Neural cell (in vitro differentiated cells): ENCODE results near the gene FECH. TPM values are rescaled to one million over a fixed set of nuclear protein-coding genes. Genes with fewer than 3 reads are reported as not detected.

Experiments used
- H2AFZ ChIP-seq: fragments of 200-600, 300-800 bp; sonication (generic), shearing (Covaris generic); 2 replicates; pipeline ENCODE4 v1.6.0; 2014; ENCODE audit warnings: low read depth, mild to moderate bottlenecking, antibody characterized with exemption, low read length, moderate library complexity
- H3F3A ChIP-seq: fragments of 200-600 bp; shearing (Covaris generic); 2 replicates; pipeline ENCODE4 v1.6.1; 2016; ENCODE audit warnings: mild to moderate bottlenecking, moderate library complexity, mixed read lengths, antibody characterized with exemption, low read length; ENCODE audit not compliant: insufficient read depth, poor library complexity, severe bottlenecking
- H3K27ac ChIP-seq: fragments of 200-600, 300-800 bp; sonication (generic), shearing (Covaris generic); 2 replicates; pipeline ENCODE4 v1.5.1; 2014; ENCODE audit warnings: mild to moderate bottlenecking, low read length, moderate library complexity
- H3K27me3 ChIP-seq: fragments of 300-800, 200-600 bp; sonication (generic), shearing (Covaris generic); 2 replicates; pipeline ENCODE4 v1.6.0; 2014; ENCODE audit warnings: mild to moderate bottlenecking, low read depth, low read length, moderate library complexity; ENCODE audit not compliant: insufficient read depth
- H3K36me3 ChIP-seq: fragments of 300-800, 200-600 bp; sonication (generic), shearing (Covaris generic); 2 replicates; pipeline ENCODE4 v1.5.1; 2014; ENCODE audit warnings: mild to moderate bottlenecking, antibody characterized with exemption, low read length, moderate library complexity; ENCODE audit not compliant: insufficient read depth
- H3K4me2 ChIP-seq: fragments of 300-800, 200-600 bp; sonication (generic), shearing (Covaris generic); 2 replicates; pipeline ENCODE4 v1.6.0; 2014; ENCODE audit warnings: mild to moderate bottlenecking, low read length
- H3K4me3 ChIP-seq: fragments of 300-800, 200-600 bp; sonication (generic), shearing (Covaris generic); 2 replicates; pipeline ENCODE4 v1.5.1; 2014; ENCODE audit warnings: mild to moderate bottlenecking, low read length, moderate library complexity
- H3K79me2 ChIP-seq: fragments of 200-600 bp; shearing (Covaris generic); replicated peaks from 2 replicates; pipeline ENCODE4 v1.6.0; 2014; ENCODE audit warnings: mild to moderate bottlenecking, low read length, moderate library complexity; ENCODE audit not compliant: insufficient read depth
- H3K9ac ChIP-seq: fragments of 300-800, 200-600 bp; sonication (generic), shearing (Covaris generic); 2 replicates; pipeline ENCODE4 v1.6.1; 2016; ENCODE audit warnings: mild to moderate bottlenecking, low read length, mixed read lengths
- H3K9me2 ChIP-seq: fragments of 200-600 bp; shearing (Covaris generic); 2 replicates; pipeline ENCODE4 v1.6.1; 2016; ENCODE audit warnings: mild to moderate bottlenecking, low read length, mixed read lengths; ENCODE audit not compliant: insufficient read depth
- H3K9me3 ChIP-seq: fragments of 200-600, 300-800 bp; sonication (generic), shearing (Covaris generic); 2 replicates; pipeline ENCODE4 v1.6.1; 2016; ENCODE audit warnings: mild to moderate bottlenecking, mixed run types, low read length, moderate library complexity, mixed read lengths
- H4K20me1 ChIP-seq: fragments of 200-600 bp; shearing (Covaris generic); 2 replicates; pipeline ENCODE4 v1.6.1; 2016; ENCODE audit warnings: mild to moderate bottlenecking, mixed run types; ENCODE audit not compliant: insufficient read depth
- EP300 ChIP-seq: fragments of 450-650 bp; conservative IDR thresholded peaks from 2 replicates; pipeline ENCODE4 v1.6.1; 2014; ENCODE audit warnings: antibody characterized with exemption, mild to moderate bottlenecking, moderate library complexity; ENCODE audit not compliant: poor library complexity, severe bottlenecking
- EZH2 ChIP-seq: fragments of 200-600, 300-800 bp; shearing (Covaris generic), sonication (generic); IDR thresholded peaks from 2 replicates; pipeline ENCODE4 v1.6.1; 2014; ENCODE audit warnings: antibody characterized with exemption, low read length, borderline replicate concordance, mild to moderate bottlenecking; ENCODE audit not compliant: insufficient read depth, poor library complexity, severe bottlenecking
- MXI1 ChIP-seq: fragments of 450-650 bp; conservative IDR thresholded peaks from 2 replicates; pipeline ENCODE4 v1.6.1; 2014; ENCODE audit warnings: antibody characterized with exemption, mild to moderate bottlenecking; ENCODE audit not compliant: poor library complexity, severe bottlenecking
- POLR2AphosphoS5 ChIP-seq: IDR thresholded peaks from 2 replicates; pipeline ENCODE4 v1.6.1; 2012
- RAD21 ChIP-seq: fragments of 450-650 bp; conservative IDR thresholded peaks from 2 replicates; pipeline ENCODE4 v1.6.1; 2014; ENCODE audit warnings: antibody characterized with exemption, mild to moderate bottlenecking, moderate library complexity
- SMC3 ChIP-seq: fragments of 450-650 bp; conservative IDR thresholded peaks from 2 replicates; pipeline ENCODE4 v1.6.1; 2014; ENCODE audit warnings: antibody characterized with exemption, mild to moderate bottlenecking, moderate library complexity; ENCODE audit not compliant: poor library complexity
- TAF1 ChIP-seq: IDR thresholded peaks from 2 replicates; pipeline ENCODE4 v1.6.1; 2012; ENCODE audit warnings: low read depth
- polyA plus RNA-seq: library from polyadenylated mRNA; depleted of rRNA; stranded (reverse); fragments of >200 nt; gene quantifications from 2 replicates; pipeline ENCODE4 v1.2.3, GENCODE V29; 2014
- TF ChIP-seq, protein P1 (sequence below): IDR thresholded peaks from 2 replicates; pipeline ENCODE4 v1.6.1; 2012; ENCODE audit warnings: borderline replicate concordance
- TF ChIP-seq, protein P2 (sequence below): fragments of 450-650 bp; IDR thresholded peaks from 2 replicates; pipeline ENCODE4 v1.5.1; 2014; ENCODE audit warnings: antibody characterized with exemption, mild to moderate bottlenecking, moderate library complexity; ENCODE audit not compliant: poor library complexity, severe bottlenecking

FECH gene
- polyA plus RNA-seq, 1 donor from 2014 or later = 17.1 TPM

DNA sequence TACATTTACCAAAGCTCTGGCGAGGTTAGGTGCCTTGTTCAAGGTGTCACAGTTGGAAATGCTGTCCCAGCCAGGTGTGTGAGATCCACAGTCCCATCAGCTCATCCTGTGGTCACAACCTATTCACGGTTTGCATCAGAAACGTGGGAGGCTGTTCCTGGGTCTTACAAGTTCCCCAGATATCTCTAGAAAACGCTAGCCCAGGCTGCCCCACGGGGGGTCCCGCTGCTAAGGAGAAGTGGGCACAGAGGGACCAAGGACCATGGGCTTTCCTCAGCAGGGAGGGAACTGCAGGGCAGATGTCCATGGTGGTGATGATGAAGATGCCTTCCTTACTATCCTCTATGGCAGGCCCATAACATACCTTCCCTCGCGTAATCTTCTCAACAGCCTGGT lies 649 bp downstream of the FECH start:
- H3K27me3 ChIP-seq = no peaks in the 10 kb centered on the region
- H3F3A ChIP-seq = peaks cover 4% of the 10 kb centered on the region
- TF ChIP-seq TAF1 (no peak), SMC3 (no peak), RAD21 (no peak), MXI1 (no peak), EP300 (no peak), EZH2 (no peak), POLR2AphosphoS5 (no peak)
- TF ChIP-seq, protein P1, sequence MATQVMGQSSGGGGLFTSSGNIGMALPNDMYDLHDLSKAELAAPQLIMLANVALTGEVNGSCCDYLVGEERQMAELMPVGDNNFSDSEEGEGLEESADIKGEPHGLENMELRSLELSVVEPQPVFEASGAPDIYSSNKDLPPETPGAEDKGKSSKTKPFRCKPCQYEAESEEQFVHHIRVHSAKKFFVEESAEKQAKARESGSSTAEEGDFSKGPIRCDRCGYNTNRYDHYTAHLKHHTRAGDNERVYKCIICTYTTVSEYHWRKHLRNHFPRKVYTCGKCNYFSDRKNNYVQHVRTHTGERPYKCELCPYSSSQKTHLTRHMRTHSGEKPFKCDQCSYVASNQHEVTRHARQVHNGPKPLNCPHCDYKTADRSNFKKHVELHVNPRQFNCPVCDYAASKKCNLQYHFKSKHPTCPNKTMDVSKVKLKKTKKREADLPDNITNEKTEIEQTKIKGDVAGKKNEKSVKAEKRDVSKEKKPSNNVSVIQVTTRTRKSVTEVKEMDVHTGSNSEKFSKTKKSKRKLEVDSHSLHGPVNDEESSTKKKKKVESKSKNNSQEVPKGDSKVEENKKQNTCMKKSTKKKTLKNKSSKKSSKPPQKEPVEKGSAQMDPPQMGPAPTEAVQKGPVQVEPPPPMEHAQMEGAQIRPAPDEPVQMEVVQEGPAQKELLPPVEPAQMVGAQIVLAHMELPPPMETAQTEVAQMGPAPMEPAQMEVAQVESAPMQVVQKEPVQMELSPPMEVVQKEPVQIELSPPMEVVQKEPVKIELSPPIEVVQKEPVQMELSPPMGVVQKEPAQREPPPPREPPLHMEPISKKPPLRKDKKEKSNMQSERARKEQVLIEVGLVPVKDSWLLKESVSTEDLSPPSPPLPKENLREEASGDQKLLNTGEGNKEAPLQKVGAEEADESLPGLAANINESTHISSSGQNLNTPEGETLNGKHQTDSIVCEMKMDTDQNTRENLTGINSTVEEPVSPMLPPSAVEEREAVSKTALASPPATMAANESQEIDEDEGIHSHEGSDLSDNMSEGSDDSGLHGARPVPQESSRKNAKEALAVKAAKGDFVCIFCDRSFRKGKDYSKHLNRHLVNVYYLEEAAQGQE = no peak
- TF ChIP-seq, protein P2, sequence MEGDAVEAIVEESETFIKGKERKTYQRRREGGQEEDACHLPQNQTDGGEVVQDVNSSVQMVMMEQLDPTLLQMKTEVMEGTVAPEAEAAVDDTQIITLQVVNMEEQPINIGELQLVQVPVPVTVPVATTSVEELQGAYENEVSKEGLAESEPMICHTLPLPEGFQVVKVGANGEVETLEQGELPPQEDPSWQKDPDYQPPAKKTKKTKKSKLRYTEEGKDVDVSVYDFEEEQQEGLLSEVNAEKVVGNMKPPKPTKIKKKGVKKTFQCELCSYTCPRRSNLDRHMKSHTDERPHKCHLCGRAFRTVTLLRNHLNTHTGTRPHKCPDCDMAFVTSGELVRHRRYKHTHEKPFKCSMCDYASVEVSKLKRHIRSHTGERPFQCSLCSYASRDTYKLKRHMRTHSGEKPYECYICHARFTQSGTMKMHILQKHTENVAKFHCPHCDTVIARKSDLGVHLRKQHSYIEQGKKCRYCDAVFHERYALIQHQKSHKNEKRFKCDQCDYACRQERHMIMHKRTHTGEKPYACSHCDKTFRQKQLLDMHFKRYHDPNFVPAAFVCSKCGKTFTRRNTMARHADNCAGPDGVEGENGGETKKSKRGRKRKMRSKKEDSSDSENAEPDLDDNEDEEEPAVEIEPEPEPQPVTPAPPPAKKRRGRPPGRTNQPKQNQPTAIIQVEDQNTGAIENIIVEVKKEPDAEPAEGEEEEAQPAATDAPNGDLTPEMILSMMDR = no peak
- no peaks in the 10 kb centered on the region for H3K9me3 ChIP-seq
- H3K4me2 ChIP-seq = peak overlapping the region; percentile 66
- no peaks in the 10 kb centered on the region for H4K20me1 ChIP-seq
- H3K79me2 ChIP-seq = no peaks in the 10 kb centered on the region
- H3K4me3 ChIP-seq = peak overlapping the region; percentile 85
- no peaks in the 10 kb centered on the region for H3K9me2 ChIP-seq
- H3K27ac ChIP-seq = no peak overlapping the region
- H3K36me3 ChIP-seq = no peaks in the 10 kb centered on the region
- peak overlapping the region; percentile 68 for H3K9ac ChIP-seq
- peak overlapping the region; percentile 73 for H2AFZ ChIP-seq

DNA sequence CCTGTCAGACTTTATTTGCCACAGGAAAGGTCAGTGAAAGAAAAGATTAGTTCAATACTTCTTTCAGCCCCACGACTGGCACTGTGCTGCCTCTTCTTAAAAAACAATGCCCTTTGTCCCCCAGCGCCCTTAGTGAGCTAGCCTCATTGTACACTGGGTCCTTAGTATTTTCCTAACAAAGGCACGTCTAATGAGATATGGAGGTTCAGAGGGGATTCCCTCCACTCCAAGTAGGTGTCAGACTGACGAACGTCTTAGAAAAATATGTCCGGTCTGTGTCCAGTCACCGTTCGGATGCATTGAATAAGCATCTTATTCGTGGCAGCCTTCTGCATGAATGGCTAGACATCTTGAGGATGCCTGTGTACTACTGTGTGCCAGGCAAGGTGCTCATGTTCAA lies 1.1 kb downstream of the FECH start:
- no peaks in the 10 kb centered on the region for H4K20me1 ChIP-seq
- H3K27ac ChIP-seq = no peak overlapping the region
- no peaks in the 10 kb centered on the region for H3K27me3 ChIP-seq
- H3K36me3 ChIP-seq = no peaks in the 10 kb centered on the region
- no peaks in the 10 kb centered on the region for H3K9me3 ChIP-seq
- peak overlapping the region; percentile 85 for H3K4me3 ChIP-seq
- H3K9me2 ChIP-seq = no peaks in the 10 kb centered on the region
- no peaks in the 10 kb centered on the region for H3K79me2 ChIP-seq
- H3K4me2 ChIP-seq = peak overlapping the region; percentile 66
- H3F3A ChIP-seq = peaks cover 4% of the 10 kb centered on the region
- H3K9ac ChIP-seq = peak overlapping the region; percentile 68
- TF ChIP-seq EP300 = no peak
- TF ChIP-seq MXI1 = no peak
- TF ChIP-seq EZH2 = no peak
- TF ChIP-seq, protein P2 = no peak
- no peak for TF ChIP-seq TAF1
- no peak for TF ChIP-seq RAD21
- TF ChIP-seq, protein P1 = no peak
- no peak for TF ChIP-seq POLR2AphosphoS5
- TF ChIP-seq SMC3 = no peak
- peak overlapping the region; percentile 73 for H2AFZ ChIP-seq
